ENCODE measurements around the gene ETDC. TPM values are rescaled to one million over a fixed set of nuclear protein-coding genes. Genes with fewer than 3 reads are reported as not detected.
"Not testable (repeated sequence)": the region's sequence is repeated elsewhere in the genome, so short reads cannot be mapped to it uniquely, and the experiment has no call there.

ETDC gene
- total RNA-seq, 2 experiments from 2014 or later, result not detected

DNA sequence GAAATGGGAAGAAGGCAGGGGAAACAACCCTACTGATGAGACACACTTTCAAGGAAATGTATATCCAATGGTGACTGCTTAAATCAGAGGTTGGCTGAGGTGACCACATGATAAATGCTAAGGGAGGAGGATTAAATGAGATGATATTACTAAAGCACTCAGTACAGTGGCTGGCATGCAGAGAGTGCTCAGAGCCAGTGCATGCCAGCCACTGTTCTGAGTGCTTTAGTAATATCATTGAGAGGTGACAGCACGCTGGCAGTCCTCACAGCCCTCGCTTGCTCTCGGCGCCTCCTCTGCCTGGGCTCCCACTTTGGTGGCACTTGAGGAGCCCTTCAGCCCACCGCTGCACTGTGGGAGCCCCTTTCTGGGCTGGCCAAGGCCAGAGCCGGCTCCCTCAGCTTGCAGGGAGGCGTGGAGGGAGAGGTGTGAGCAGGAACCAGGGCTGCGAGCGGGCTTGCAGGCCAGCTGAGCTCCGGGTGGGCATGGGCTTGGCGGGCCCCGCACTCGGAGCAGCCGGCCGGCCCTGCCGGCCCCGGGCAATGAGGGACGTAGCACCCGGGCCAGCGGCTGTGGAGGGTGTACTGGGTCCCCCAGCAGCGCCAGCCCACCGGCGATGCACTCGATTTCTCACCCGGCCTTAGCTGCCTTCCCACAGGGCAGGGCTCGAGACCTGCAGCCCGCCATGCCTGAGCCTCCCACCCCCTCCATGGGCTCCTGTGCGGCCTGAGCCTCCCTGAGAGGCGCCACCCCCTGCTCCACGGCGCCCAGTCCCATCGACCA, 15.9 kb downstream of the ETDC start:
- H3K27ac Mint-ChIP-seq, H3K4me3 Mint-ChIP-seq, DNase-seq, H3K27me3 Mint-ChIP-seq, H3K4me1 Mint-ChIP-seq: not testable (repeated sequence)
- peaks cover 12% of the 10 kb centered on the region for H3K9me3 Mint-ChIP-seq
- H3K36me3 Mint-ChIP-seq, result peaks cover 63% of the 10 kb centered on the region

DNA sequence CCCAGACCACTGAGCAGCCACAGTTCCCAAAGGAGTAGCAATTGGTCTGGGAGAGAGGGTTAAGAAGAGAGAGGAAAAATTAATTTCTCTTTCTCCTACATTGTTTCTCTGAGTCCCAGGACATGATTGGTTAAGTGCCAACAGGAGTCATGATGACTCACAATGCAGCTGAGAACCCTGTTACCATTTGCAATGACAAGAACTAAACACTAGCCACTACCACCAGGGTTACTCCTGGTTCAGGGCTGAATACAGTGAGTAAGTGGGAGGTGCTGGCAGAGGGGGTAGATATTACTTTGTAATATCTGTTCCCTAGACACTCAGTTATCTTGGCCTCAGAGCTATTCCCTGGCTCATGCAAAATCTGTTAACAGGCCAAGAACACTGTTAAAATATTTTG, 18.0 kb downstream of the ETDC start:
- DNase-seq, result no peak
- no peaks in the 10 kb centered on the region for H3K27me3 Mint-ChIP-seq
- no peak overlapping the region for H3K4me3 Mint-ChIP-seq
- H3K27ac Mint-ChIP-seq, result no peak overlapping the region
- H3K4me1 Mint-ChIP-seq, result no peaks in the 10 kb centered on the region
- H3K9me3 Mint-ChIP-seq, result peaks cover 8% of the 10 kb centered on the region
- H3K36me3 Mint-ChIP-seq, result peaks cover 50% of the 10 kb centered on the region

GRCh38 chrX:135328421-135329005, 19.2 kb downstream of the ETDC start:
- Mint-ChIP-seq H3K36me3 (peaks cover 52% of the 10 kb centered on the region), H3K27ac (no peak overlapping the region), H3K4me3 (no peak overlapping the region), H3K4me1 (no peaks in the 10 kb centered on the region), H3K27me3 (no peaks in the 10 kb centered on the region), H3K9me3 (peaks cover 1% of the 10 kb centered on the region)
- DNase-seq, result no peak

GRCh38 chrX:135330706-135331105, 21.4 kb downstream of the ETDC start:
- Mint-ChIP-seq H3K27me3 (no peaks in the 10 kb centered on the region), H3K4me3 (no peak overlapping the region), H3K36me3 (peaks cover 44% of the 10 kb centered on the region), H3K9me3 (peaks cover 2% of the 10 kb centered on the region), H3K4me1 (peaks cover 3% of the 10 kb centered on the region), H3K27ac (no peak overlapping the region)
- DNase-seq, result no peak

DNA sequence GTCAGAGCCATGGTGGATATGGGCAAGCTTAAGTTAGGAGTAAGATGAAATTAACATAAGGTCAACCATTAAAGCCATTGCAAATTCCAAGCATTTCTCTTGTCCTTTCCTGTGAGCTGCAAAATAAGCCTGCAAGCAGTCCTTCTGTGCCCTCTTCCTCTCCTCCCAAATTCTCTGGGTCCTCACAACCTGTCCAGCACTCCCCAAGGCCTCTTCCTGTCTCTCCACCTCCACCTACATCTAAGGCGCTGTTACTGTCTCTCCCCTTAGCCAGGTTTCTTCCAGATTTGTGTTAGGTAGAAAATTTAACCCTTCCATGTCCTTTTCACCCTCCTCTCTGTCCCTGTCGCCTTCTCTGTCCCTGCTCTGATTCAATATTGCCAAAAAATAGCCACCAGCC, 22.2 kb downstream of the ETDC start:
- H3K9me3 Mint-ChIP-seq, result peaks cover 2% of the 10 kb centered on the region
- H3K36me3 Mint-ChIP-seq, result peaks cover 38% of the 10 kb centered on the region
- H3K27ac Mint-ChIP-seq, result no peak overlapping the region
- H3K4me1 Mint-ChIP-seq, result peaks cover 3% of the 10 kb centered on the region
- no peak overlapping the region for H3K4me3 Mint-ChIP-seq
- no peaks in the 10 kb centered on the region for H3K27me3 Mint-ChIP-seq
- DNase-seq, result no peak

GRCh38 chrX:135340831-135341230, 31.6 kb downstream of the ETDC start:
- Mint-ChIP-seq H3K27ac (no peak overlapping the region), H3K4me1 (peaks cover 46% of the 10 kb centered on the region), H3K27me3 (no peaks in the 10 kb centered on the region), H3K9me3 (no peaks in the 10 kb centered on the region), H3K36me3 (peaks cover 9% of the 10 kb centered on the region), H3K4me3 (peak overlapping the region; percentile 88)
- DNase-seq, result no peak

- peak overlapping the region; percentile 77 for H3K4me3 Mint-ChIP-seq
- H3K4me1 Mint-ChIP-seq, result peaks cover 31% of the 10 kb centered on the region
- no peaks in the 10 kb centered on the region for H3K27me3 Mint-ChIP-seq
- peak overlapping the region; percentile 78 for H3K27ac Mint-ChIP-seq
- peaks cover 9% of the 10 kb centered on the region for H3K36me3 Mint-ChIP-seq
- H3K9me3 Mint-ChIP-seq, result no peaks in the 10 kb centered on the region
- DNase-seq, result no peak
Measured at GRCh38 chrX:135345107-135345589, 35.9 kb downstream of the ETDC start.

DNA sequence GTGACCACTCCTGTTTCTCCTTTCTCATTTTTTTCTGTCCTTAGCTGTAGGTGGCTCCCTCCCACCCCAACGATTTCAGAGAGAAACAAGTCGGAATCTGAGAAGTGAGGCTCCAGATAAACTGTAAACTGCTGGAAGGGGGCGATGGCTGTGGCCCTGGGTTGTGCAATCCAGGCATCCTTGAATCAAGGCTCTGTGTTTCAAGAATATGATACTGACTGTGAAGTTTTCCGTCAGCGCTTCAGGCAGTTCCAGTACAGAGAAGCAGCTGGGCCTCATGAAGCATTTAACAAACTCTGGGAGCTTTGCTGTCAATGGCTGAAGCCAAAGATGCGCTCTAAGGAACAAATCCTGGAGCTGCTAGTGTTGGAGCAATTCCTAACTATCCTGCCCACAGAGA, 37.7 kb downstream of the ETDC start:
- H3K4me3 Mint-ChIP-seq, result no peak overlapping the region
- H3K27ac Mint-ChIP-seq, result no peak overlapping the region
- H3K4me1 Mint-ChIP-seq, result peaks cover 18% of the 10 kb centered on the region
- peaks cover 14% of the 10 kb centered on the region for H3K36me3 Mint-ChIP-seq
- DNase-seq, result no peak
- H3K9me3 Mint-ChIP-seq, result no peaks in the 10 kb centered on the region
- H3K27me3 Mint-ChIP-seq, result no peaks in the 10 kb centered on the region

DNA sequence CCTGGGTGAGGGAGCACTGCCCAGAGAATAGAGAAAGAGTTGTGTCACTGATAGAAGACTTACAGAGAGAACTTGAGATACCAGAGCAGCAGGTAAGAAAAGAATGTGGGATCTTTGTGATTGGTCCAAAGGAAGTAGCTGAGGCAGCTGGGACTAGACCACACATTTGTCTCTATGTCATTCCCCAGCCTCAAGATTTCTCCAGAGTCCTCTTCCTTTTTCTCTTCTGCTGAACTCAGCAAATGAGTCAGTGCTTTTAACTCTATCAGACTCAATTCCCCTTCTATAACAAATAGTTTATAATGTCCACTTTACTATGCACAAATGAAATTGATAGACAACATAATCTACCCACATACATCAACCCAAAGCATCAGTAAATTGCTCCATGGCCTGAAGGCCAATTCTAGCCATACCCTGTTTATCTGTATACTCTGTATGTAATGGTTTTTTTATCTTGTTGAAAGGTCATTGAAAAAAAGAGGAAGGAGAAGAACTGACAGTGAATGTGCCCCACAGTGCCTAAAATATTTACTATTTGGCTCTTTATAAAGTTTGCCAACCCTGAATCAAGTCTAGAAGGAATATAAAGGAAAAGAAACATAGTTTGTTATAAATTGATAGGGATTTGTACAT, 38.2 kb downstream of the ETDC start:
- no peaks in the 10 kb centered on the region for H3K27me3 Mint-ChIP-seq
- peaks cover 12% of the 10 kb centered on the region for H3K36me3 Mint-ChIP-seq
- DNase-seq, result no peak
- H3K9me3 Mint-ChIP-seq, result no peaks in the 10 kb centered on the region
- peaks cover 16% of the 10 kb centered on the region for H3K4me1 Mint-ChIP-seq
- H3K27ac Mint-ChIP-seq, result no peak overlapping the region
- no peak overlapping the region for H3K4me3 Mint-ChIP-seq

- Mint-ChIP-seq H3K27ac (no peak overlapping the region), H3K9me3 (no peaks in the 10 kb centered on the region), H3K4me3 (no peak overlapping the region), H3K4me1 (peaks cover 4% of the 10 kb centered on the region), H3K36me3 (peaks cover 13% of the 10 kb centered on the region), H3K27me3 (no peaks in the 10 kb centered on the region)
- DNase-seq, result no peak
Measured at GRCh38 chrX:135354288-135354687, 45.0 kb downstream of the ETDC start.

Other genes with a start within 250 kb of the ETDC start
- gene SMIM10L2B, start 210.8 kb upstream of the ETDC start, total RNA-seq, result under 1 TPM; 0.14 to 0.16 TPM
- gene ETDB, start 189.0 kb upstream of the ETDC start, total RNA-seq, result not detected
- not detected for gene CT55, start 138.1 kb upstream of the ETDC start, total RNA-seq
- not detected for gene ETDA, start 57.4 kb upstream of the ETDC start, total RNA-seq
- 1 to 10 TPM; 3.5 to 3.8 TPM for gene ZNF75D, start 34.6 kb downstream of the ETDC start, total RNA-seq
- 1 to 10 TPM in 1 of 2 experiments, under 1 TPM in 1; 0.98 to 1.1 TPM for gene ZNF449, start 35.3 kb downstream of the ETDC start, total RNA-seq
- gene SMIM10L2A, start 112.5 kb downstream of the ETDC start, total RNA-seq, result under 1 TPM; 0.31 to 0.38 TPM
- 10 to 100 TPM; 17.2 to 22.2 TPM for gene INTS6L, start 211.2 kb downstream of the ETDC start, total RNA-seq